Fibroblast of mammary gland (primary cell): ENCODE data around the gene APOBEC3C.
"Not testable (repeated sequence)": the region's sequence is repeated elsewhere in the genome, so short reads cannot be mapped to it uniquely, and the experiment has no call there.

Experiments
- DNase-seq: peaks from one replicate; pipeline ENCODE4 v3.0.0-alpha.2; 2010; ENCODE audit warnings: low read depth
- H3K4me3 ChIP-seq: 2 replicates; pipeline ENCODE4 v1.5.1; 2011; ENCODE audit warnings: low read depth, mild to moderate bottlenecking, low read length, moderate library complexity; ENCODE audit not compliant: control insufficient read depth
- CTCF ChIP-seq: conservative IDR thresholded peaks from 2 replicates; pipeline ENCODE4 v1.5.1; 2011; ENCODE audit warnings: low read depth, low read length, inconsistent platforms; ENCODE audit not compliant: control insufficient read depth, insufficient read depth

The APOBEC3C gene

GRCh38 chr22:39028281-39028680 is 14.2 kb downstream of the APOBEC3C start:
- H3K4me3 ChIP-seq: no peak overlapping the region
- no peak for TF ChIP-seq CTCF
- DNase-seq: no peak

- H3K4me3 ChIP-seq: no peak overlapping the region
- no peak for DNase-seq
- no peak for TF ChIP-seq CTCF
Measured at GRCh38 chr22:39029227-39029626, 15.2 kb downstream of the APOBEC3C start.

- DNase-seq: no peak
- TF ChIP-seq CTCF: no peak
- no peak overlapping the region for H3K4me3 ChIP-seq
Measured at GRCh38 chr22:39030705-39031104, 16.6 kb downstream of the APOBEC3C start.

- H3K4me3 ChIP-seq, DNase-seq: not testable (repeated sequence)
Measured at GRCh38 chr22:39031434-39032295, 17.6 kb downstream of the APOBEC3C start.

GRCh38 chr22:39037071-39037470 is 23.0 kb downstream of the APOBEC3C start:
- H3K4me3 ChIP-seq, DNase-seq: not testable (repeated sequence)

GRCh38 chr22:39039306-39040126 is 25.5 kb downstream of the APOBEC3C start:
- H3K4me3 ChIP-seq: no peak overlapping the region
- DNase-seq: no peak
- no peak for TF ChIP-seq CTCF

- H3K4me3 ChIP-seq, DNase-seq: not testable (repeated sequence)
Measured at GRCh38 chr22:39040155-39040537, 26.1 kb downstream of the APOBEC3C start.

- H3K4me3 ChIP-seq: peak within 1 kb of the TSS; percentile 66
- peak; percentile 49 for DNase-seq
Measured at GRCh38 chr22:39040538-39041296, 26.7 kb downstream of the APOBEC3C start, which contains the start of gene APOBEC3F. APOBEC3F (plus strand) TSS chr22:39040864; CDS start chr22:39040961, 97 bp downstream.
